ENCODE data around the gene ABHD17C.

- no peak for TF ChIP-seq CTCF (IDR thresholded peaks at IDR 0.05; ENCODE audit: insufficient read depth, low read length)
- TF ChIP-seq, protein P1, sequence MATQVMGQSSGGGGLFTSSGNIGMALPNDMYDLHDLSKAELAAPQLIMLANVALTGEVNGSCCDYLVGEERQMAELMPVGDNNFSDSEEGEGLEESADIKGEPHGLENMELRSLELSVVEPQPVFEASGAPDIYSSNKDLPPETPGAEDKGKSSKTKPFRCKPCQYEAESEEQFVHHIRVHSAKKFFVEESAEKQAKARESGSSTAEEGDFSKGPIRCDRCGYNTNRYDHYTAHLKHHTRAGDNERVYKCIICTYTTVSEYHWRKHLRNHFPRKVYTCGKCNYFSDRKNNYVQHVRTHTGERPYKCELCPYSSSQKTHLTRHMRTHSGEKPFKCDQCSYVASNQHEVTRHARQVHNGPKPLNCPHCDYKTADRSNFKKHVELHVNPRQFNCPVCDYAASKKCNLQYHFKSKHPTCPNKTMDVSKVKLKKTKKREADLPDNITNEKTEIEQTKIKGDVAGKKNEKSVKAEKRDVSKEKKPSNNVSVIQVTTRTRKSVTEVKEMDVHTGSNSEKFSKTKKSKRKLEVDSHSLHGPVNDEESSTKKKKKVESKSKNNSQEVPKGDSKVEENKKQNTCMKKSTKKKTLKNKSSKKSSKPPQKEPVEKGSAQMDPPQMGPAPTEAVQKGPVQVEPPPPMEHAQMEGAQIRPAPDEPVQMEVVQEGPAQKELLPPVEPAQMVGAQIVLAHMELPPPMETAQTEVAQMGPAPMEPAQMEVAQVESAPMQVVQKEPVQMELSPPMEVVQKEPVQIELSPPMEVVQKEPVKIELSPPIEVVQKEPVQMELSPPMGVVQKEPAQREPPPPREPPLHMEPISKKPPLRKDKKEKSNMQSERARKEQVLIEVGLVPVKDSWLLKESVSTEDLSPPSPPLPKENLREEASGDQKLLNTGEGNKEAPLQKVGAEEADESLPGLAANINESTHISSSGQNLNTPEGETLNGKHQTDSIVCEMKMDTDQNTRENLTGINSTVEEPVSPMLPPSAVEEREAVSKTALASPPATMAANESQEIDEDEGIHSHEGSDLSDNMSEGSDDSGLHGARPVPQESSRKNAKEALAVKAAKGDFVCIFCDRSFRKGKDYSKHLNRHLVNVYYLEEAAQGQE (IDR thresholded peaks at IDR 0.05; ENCODE audit: insufficient replicate concordance, low read depth), result no peak
Observed at GRCh38 chr15:80659375-80659774, 35.7 kb upstream of the ABHD17C start.
